GM19397 (cell line): Measurements from ENCODE around the gene TMEM253.

Experiments used
- ATAC-seq: cut with Tn5 transposase; IDR thresholded peaks from one replicate; pipeline ENCODE4 v1.9.1; 2021; ENCODE audit warnings: mild to moderate bottlenecking, moderate library complexity; ENCODE audit not compliant: unreplicated experiment

Gene TMEM253

DNA sequence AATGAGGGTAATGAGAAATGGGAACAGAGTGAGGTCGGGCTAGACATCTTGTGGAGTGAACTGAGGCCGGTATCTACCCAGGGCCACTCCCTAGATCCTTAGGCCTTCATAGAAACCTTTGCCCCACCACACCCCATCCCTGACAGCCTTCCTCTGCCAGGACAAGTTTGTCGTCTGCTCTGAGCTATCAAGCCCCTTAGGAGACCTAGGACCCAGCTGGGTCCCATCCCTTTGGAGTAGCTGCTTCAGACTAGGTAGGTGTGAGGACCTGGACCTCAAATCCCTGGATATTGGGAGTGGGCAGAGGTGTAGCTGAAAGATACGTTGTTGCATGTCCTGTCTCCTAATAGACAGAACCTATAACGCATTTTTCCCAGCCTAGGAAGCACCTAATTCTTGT lies at the start of gene TMEM253:
TSS of gene TMEM253 (plus strand) at position 136 of the 400 bp plus-strand sequence. CDS start 278 bp downstream, outside the sequence.
- ATAC-seq: no peak

DNA sequence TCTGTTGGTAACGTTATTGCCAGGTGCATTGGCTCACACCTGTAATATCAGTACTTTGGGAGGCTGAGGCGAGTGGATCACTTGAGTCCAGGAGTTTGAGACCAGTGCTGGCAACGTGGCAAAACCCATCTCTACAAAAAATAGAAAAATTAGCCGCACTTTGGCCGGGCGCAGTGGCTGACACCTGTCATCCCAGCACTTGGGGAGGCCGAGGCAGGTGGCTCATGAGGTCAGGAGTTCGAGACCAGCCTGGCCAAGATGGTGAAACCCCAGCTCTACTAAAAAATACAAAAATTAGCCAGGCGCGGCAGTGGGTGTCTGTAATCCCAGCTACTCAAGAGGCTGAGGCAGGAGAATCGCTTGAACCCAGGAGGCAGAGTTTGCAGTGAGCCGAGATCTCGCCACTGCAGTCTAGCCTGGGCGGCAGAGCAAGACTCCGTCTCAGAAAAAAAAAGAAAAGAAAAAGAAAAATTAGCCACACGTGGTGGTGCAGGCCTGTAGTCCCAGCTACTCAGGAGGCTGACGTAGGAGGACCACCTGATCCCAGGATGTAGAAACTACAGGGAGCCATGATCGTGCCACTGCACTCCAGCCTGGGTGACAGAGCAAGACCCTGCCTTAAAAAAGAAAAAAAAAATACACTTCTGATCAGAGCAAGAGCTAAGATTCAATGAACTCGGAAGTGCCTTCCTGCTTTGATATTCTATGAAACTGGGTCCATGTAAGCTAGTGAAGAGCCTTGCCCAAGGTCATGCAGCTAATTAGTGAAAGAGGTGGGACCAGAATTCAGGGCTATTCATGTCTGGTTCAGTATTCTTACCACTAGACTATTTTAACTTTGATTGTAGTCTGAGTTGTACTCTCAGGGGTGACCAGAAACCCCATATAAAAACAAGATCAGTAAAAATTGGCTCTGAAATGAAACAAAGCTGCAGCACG lies 47.4 kb upstream of the TMEM253 start:
- no peak for ATAC-seq

DNA sequence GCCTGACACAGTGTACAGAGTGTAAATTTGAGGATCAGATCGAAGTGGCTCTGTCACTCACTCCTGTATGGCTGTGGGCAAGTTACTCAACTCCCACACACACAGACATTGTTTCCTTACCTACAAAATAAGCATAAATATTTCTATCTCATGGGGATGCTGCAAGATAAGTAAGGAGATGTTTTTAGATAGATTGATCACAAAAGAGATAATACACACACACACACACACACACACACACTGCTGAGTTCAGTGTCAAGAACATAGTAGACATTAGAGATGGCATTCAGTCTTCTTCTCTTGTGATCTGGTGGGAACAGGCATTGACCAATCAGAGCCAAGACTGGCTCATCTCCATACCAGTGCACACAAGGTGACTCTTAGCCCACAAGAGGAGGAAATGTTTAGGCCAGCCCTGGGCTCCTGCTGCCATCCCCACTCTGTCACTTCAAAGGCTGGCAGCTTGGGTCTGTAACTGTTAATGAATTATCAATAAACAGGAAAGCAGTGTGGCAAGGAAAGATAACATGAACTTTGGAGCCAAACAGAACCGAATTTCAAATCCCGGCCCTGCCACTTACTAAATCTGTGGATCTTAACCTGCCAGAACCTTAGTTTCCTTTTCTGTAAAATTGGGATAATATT lies 46.6 kb upstream of the TMEM253 start:
- ATAC-seq: no peak

DNA sequence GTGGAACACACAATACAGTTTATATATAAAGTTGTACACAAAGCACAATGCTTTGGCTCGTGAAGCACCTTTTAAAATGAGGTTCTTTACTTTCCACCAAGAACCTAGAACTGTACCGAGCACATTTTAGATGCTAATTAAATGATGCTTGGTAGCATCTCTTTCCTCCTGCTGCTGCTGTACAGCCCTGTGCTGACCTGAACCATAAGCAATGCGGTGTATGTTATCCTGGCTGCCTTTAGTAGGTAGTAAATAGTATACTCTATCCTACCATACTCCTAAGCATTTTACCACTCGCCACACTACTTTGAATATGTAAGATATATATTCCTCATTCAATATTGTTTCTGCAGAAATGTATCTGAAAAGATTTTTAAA lies 46.1 kb upstream of the TMEM253 start:
- ATAC-seq: no peak

DNA sequence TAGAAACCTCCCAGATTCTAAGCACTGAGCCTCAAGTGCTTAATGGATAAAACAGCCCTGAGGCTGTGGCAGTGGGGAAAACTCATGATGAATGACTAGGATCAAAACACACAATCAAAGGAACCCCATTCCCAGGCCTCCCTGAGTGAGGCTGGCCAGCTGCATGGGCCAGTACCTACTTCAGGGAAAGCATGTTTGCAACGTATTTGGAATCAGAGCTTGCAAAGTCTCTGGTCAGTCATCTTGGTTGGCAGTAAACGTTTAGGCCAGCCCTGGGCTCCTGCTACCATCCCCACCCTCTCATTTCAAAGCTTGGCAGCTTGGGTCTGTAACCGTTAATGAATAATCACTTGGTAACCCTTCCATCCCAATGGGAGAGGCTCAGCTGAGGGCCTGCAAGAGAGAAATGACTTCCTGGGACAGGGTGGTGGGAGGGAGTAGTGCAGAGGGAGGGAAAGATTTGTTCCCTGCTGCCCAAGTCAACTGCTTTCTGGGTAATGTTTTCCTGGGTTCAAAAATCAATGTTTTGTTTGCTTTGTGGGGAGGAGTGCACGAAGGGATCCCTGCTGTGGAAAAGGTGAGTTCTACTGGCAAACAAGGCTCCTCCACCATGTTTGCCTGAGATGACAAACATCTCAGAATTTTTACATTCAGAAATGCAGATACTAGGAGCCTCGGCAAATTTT lies 45.3 kb upstream of the TMEM253 start:
- no peak for ATAC-seq

DNA sequence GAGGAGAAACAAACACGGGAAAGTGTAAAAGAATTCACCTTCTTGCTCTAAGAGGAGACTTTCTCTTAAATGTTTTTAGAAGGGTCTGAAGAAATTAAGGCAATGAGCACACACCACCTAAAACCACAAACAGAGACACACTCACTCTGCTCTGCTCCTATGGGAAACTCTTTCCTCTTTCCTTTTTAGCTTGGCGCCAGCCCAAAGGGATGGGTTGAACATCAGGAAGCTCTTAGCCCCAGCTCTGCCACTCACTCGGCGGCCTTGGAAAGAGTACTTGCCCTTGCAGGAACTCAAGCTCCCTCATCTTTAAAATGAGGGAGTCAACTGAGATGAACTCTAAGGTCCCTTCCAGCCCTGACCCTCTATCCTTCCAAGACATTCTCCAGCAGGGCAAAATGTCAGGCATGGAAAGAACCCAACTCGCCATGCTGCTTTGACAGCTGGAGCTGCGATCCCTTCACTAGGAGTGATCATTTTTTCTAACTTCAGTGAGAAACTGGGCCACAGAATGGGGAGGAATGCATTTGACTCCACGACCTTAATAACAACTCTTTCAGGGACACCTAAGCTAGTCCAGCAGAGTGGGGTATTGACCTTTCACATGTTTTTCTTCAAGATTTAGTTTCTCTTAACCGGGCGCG lies 44.2 kb upstream of the TMEM253 start:
- no peak for ATAC-seq

DNA sequence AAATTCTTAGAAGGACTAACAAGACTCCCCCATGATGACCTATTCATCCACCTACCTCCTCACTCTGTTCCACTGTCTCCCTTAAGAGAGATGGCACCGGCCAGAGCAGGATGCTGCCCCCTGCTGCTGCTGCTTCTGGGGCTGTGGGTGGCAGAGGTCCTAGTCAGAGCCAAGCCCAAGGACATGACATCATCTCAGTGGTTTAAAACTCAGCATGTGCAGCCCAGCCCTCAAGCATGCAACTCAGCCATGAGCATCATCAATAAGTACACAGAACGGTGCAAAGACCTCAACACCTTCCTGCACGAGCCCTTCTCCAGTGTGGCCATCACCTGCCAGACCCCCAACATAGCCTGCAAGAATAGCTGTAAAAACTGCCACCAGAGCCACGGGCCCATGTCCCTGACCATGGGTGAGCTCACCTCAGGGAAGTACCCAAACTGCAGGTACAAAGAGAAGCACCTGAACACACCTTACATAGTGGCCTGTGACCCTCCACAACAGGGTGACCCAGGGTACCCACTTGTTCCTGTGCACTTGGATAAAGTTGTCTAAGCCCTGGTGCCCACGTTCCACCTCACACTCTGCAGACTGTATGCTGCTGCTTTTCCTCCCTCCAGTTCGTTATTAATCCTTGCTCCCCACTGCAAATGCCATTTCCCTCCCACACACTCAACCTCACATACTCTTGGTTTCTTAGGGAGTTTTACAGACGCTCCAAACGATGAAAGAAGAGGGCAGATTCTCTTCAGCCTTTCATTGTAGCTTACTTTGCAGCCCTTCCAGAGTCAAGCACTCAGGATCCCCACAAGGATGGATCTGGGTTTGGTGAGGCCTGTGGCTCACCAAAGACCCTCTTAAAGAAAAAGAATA lies 42.8 kb upstream of the TMEM253 start, which contains the start of gene RNASE8:
TSS of gene RNASE8 (plus strand) at position 20 of the 873 bp plus-strand sequence. CDS start at position 91, 71 bp downstream.
- ATAC-seq: no peak

DNA sequence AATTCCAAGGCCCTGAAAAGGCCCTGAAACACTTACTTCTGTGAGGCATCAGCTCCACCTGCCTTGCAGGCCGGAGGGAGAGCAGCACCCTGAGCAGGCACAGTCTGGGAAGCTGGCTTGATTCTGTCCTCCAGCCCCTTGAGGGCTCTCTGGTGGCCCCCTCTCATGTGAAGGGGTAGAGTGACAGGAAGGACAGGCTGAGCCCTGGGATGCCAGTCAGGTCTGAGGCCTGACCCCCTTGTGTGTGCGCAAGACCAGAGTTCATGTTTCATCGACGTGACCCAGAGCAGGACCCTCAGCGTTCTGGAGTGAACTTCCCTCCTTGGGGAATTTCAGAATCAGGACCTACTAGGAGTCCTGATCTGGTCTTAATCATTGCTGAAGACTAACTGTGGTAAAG lies 42.0 kb upstream of the TMEM253 start:
- no peak for ATAC-seq

DNA sequence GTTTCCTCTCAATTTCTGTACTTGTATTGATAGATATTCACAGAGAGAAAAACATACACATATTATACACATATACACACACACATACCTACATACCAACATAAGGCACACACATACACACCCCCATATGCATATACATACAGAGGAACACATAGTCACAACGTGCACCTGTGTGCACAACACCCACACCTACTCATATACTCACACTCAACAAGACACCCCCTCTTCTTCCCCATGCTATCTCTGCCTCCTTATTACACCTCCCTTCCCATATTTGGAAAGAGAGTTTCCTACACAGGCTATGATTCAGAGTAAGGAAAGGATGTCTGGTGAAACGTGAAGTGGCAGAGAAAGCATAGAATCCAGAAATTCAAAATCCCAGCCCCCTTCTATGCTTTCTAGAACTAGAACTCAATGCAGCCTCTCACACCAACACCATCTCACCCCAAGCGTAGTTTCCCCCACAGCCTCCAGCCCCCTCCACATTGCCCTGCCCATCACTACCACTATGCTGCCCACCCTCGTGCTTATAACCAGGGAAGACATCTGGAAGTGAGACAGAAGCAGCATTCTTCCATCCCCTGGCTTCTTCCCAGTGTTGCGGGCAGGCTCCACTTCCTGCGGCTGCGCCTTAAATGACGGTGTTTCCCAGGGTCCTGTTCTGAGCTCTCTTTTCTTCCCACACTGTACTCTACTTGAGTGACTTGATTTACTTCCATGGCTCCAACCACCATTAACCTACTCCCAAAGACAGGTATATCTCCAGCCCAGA lies 40.8 kb upstream of the TMEM253 start:
- ATAC-seq: no peak

DNA sequence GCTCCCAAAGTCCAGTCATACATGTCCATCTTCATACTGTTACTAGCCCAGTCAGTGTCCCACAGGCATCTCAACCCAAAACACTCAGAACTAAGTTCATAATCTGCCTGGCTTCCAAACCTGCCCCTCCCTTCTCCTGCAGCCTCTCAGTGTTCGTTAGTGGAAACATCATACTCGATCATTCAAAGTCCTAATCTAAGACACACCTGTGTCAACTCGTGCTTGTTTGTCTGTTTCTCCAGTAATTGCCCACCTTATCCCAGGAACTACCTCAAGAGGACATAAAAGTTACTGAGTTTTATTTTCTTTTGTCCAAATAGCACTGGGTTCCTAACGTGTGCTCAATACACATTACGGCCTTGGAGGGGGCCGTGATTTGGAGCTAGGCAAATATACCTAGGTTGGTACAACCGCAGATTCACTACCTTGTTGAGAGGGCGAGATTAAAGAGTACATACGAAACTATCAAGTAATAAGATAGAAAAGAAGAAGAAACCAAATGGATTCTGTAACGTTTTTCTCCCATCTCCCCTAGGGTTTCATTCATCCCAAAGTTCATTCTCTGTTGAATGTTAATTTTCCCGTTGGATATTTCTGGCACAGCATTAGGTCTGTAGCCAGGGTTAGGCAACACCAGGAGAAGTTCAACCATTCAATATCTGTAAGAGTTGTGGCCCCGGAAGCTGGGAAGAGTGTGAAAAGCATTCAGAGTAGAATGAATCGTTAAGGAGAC lies 40.1 kb upstream of the TMEM253 start:
- no peak for ATAC-seq

DNA sequence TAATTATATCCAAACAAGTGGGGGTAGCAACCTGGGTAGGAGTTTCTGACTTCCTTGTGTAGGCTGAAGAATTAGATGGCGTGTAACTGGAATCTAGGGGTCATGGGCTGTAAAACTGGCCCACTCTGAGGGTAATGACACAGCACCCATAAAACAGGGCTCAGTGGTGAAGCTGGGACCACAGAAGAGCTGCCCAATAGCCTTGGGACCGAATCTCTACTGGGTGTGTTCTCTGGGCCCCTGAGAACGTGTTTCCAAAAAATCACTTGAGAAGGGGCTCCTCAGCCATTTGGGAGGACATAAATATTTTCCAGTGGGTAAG lies 39.6 kb upstream of the TMEM253 start:
- ATAC-seq: no peak

DNA sequence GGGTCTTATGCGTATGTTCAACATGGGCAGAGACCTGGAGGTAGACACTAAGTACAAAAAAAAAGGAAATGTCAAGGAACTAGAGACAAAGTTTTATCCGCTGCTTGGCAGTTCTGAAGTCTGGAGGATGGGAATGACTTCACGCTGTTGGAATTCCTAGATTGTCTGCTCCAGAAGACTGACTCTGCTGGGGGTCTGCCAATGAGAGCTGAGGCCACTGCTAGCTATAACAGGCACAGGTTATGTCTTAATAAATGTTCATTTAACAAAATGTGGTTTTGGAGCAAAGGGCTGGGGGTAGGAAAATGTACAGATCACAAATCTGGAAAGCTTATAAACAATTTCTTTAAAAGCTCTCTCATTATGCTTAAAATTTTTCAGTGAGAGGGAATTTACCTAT lies 37.4 kb upstream of the TMEM253 start:
- no peak for ATAC-seq

DNA sequence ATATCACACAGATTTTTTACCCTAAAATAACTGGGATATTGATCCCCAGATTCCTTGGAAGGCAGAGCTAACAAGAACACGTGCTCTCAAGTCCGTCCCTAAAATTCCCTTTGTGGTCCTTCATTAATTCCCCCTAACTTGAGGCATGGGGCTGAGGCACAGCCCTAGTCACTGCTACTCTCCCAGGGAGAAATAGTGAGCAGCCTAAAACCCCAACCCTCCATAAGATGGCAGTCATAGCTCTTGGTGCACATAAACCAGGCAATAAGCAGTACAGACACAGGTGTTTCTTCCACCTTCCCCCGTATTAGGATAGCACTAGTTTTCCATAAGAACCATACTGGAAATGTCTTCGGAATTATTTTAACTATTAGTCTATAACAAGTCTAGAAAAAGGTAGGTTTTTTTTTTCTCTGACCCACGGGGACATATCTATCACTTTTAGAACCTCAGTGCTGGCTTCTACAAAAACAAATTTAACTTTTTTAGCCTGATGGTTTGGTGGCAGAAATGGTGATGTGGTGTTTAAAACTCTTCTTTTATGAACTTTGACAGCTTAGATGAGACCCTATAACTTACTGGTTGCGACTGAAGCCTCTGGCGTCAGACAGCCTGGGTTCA lies 33.9 kb upstream of the TMEM253 start:
- ATAC-seq: no peak

DNA sequence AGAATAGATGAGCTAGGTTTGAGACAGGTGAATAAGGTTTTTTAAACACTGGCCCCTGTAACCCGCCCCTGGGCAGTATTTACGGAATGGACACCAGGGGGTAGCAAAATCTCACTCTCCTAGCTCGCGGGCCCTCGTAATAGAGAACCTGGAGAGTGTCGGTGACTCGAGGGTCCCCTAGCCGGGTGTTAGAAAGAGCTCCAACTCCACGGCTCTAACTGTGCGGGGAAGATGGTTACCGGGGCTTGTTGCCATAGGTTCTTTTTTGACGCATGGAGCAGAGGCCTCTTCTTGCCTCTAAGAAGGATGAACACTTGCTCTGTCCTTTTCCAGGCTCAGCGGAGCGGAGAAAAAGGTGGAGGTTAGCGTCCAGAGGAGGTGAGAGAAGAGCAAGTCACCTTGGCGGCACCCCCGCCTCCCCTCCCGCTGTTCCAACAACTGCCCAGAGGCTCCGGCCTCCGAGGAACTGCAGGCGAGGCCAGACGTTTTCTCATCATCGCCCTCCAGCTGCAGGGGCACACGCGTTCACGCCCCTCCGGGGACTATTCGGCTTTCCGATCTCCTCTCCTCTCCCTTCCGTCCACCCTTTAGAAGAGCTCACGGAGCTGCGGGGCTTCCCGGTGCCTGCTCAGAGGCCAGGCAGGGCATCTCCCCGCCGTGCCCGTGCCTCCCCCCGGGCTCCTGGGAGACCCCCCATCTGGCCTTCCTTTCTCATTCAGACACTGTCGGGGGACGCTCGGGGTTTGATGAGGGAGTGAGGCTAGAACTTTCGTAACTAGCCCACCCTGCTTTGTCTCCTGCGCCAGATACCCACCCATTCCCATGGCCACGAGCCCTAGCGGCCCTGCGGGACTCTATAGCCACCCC lies 32.1 kb upstream of the TMEM253 start:
- no peak for ATAC-seq

DNA sequence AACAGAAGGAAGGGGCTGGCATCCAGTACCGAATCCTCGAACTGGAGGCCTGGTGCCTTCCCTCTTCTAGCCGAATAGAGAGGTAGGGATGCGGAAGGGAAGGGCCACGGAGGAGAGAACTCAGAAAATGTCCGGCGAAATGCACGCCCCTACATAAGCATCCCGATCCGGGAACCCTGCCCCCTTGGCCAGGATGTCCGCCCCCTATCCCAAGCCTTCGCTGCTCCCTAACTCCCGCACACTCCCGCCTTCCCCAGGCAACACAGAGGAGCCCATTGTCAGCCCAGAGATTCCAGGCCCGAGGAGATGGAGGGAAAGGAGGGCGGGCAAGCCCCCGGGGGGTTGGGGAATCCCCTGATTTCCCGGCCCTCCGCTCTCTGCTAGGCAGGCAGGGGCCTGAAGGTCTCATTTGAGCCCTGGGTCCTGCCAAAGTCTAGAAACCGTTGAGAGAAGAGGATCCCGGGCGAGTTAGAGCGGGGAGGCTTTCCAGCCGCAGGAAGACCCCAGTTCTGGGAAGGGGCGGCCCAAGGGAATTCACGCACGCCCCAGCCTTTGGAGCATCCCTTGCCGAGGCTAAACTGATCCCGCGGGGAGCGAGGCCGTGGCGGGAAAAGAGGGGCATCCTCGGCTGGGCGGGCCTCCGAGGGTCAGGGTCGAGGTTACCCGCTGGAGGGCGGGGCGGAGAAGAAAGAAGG lies 31.3 kb upstream of the TMEM253 start:
- ATAC-seq: no peak

DNA sequence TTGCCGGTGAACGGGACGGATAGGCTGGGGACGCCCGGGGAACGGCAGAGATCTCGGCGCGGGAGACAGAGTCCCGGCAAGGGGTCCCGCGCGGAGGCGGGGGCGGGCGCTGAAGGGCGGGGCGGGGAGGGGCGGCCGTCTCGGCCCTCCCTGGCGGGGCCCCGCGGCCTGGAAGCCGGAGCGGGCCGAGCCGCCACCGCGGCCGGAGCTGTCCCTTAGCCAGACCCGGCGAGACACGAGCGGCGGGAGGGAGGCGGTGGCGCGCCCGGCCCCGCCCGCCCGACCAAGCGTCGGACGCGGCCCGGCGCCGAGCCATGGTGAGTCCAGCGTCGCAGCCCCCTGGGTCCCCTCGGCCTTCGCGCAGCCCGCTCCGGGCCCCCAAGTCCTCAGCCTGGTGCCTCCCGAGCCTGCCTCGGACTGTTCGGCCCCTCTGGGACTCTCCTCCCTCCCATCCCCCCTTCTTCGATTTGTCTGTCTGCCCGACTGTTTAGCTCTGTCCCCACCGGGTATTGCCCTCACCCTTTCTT lies 30.7 kb upstream of the TMEM253 start, which contains the start of gene ARHGEF40:
TSS of gene ARHGEF40 (plus strand) at position 222 of the 527 bp plus-strand sequence. CDS start at position 315, 93 bp downstream.
- ATAC-seq: no peak
